Umbilical cord (tissue), 2 donors: ENCODE results near the gene FAM114A2. TPM values are rescaled to one million over a fixed set of nuclear protein-coding genes. Genes with fewer than 3 reads are reported as not detected.

ENCODE experiments used
- DNase-seq: peaks from one replicate; pipeline ENCODE4 v3.0.0-alpha.2; 2015; ENCODE audit warnings: low spot score
- total RNA-seq: library from RNA; depleted of rRNA; stranded (reverse); fragments of >200 nt; gene quantifications from one replicate; pipeline ENCODE4 v1.2.3, GENCODE V29; 2014; ENCODE audit warnings: low replicate concordance; ENCODE audit not compliant: insufficient read depth

The FAM114A2 gene
- total RNA-seq, 1 donor from 2014 or later, result 20.5 TPM

GRCh38 chr5:153987301-153987700 is 51.4 kb downstream of the FAM114A2 start:
- no peak for DNase-seq

GRCh38 chr5:153985498-153985897 is 53.2 kb downstream of the FAM114A2 start:
- no peak for DNase-seq

- no peak for DNase-seq
Observed at GRCh38 chr5:153983885-153984284, 54.8 kb downstream of the FAM114A2 start.

- no peak for DNase-seq
Observed at GRCh38 chr5:153981905-153982605, 56.7 kb downstream of the FAM114A2 start.

- DNase-seq, result peak; percentile 81
Observed at GRCh38 chr5:153979028-153979783, 59.5 kb downstream of the FAM114A2 start.

GRCh38 chr5:153974813-153975163 is 63.9 kb downstream of the FAM114A2 start:
- no peak for DNase-seq

- peak; percentile 70 for DNase-seq
Observed at GRCh38 chr5:153974131-153974812, 64.4 kb downstream of the FAM114A2 start.

GRCh38 chr5:153972240-153972639 is 66.5 kb downstream of the FAM114A2 start:
- no peak for DNase-seq

GRCh38 chr5:153970496-153970895 is 68.2 kb downstream of the FAM114A2 start:
- no peak for DNase-seq

- DNase-seq, result no peak
Observed at GRCh38 chr5:153969563-153969895, 69.2 kb downstream of the FAM114A2 start.

GRCh38 chr5:153968761-153969562 is 69.7 kb downstream of the FAM114A2 start:
- no peak for DNase-seq

GRCh38 chr5:153964880-153965645 is 73.6 kb downstream of the FAM114A2 start:
- peak; percentile 68 for DNase-seq

- no peak for DNase-seq
Observed at GRCh38 chr5:153964191-153964879, 74.4 kb downstream of the FAM114A2 start.

- no peak for DNase-seq
Observed at GRCh38 chr5:153960269-153961215, 78.2 kb downstream of the FAM114A2 start.

- DNase-seq, result no peak
Observed at GRCh38 chr5:153959134-153959957, 79.4 kb downstream of the FAM114A2 start.

- DNase-seq, result no peak
Observed at GRCh38 chr5:153957205-153957604, 81.5 kb downstream of the FAM114A2 start.

- no peak for DNase-seq
Observed at GRCh38 chr5:153953411-153953810, 85.3 kb downstream of the FAM114A2 start.

GRCh38 chr5:153952893-153953292 is 85.8 kb downstream of the FAM114A2 start:
- DNase-seq, result peak; percentile 30
